Central memory CD4-positive, alpha-beta T cell (primary cell): ENCODE results near the gene CIRBP.
"Not testable (repeated sequence)": the region's sequence is repeated elsewhere in the genome, so short reads cannot be mapped to it uniquely, and the experiment has no call there.

Experiments used
- DNase-seq: peaks from one replicate; pipeline ENCODE4 v3.0.0; 2022

Gene CIRBP

GRCh38 chr19:1313695-1314613 is 44.8 kb downstream of the CIRBP start:
- DNase-seq = no peak

- no peak for DNase-seq
These were observed 46.5 kb downstream of the CIRBP start for GRCh38 chr19:1315470-1316166.

- DNase-seq = no peak
These were observed 47.3 kb downstream of the CIRBP start for GRCh38 chr19:1316466-1316865.

- no peak for DNase-seq
These were observed 48.3 kb downstream of the CIRBP start for GRCh38 chr19:1317274-1318003.

- DNase-seq = no peak
These were observed 49.7 kb downstream of the CIRBP start for GRCh38 chr19:1318678-1319471.

GRCh38 chr19:1320282-1320650 is 51.1 kb downstream of the CIRBP start:
- not testable (repeated sequence) for DNase-seq

GRCh38 chr19:1321539-1321938 is 52.4 kb downstream of the CIRBP start:
- DNase-seq = no peak

- no peak for DNase-seq
These were observed 53.3 kb downstream of the CIRBP start for GRCh38 chr19:1322198-1322981.

GRCh38 chr19:1324249-1324805 is 55.2 kb downstream of the CIRBP start:
- DNase-seq = no peak
